ENCODE measurements around the gene GTF2F2.

GTF2F2 gene

GRCh38 chr13:45332831-45333219 lies 212.5 kb downstream of the GTF2F2 start:
- DNase-seq (ENCODE audit: low read depth, low spot score), result no peak

- DNase-seq (ENCODE audit: low read depth, low spot score), result no peak
These were observed 213.1 kb downstream of the GTF2F2 start for GRCh38 chr13:45333251-45333976.
